ENCODE measurements around the gene IRX6.

Gene IRX6

DNA sequence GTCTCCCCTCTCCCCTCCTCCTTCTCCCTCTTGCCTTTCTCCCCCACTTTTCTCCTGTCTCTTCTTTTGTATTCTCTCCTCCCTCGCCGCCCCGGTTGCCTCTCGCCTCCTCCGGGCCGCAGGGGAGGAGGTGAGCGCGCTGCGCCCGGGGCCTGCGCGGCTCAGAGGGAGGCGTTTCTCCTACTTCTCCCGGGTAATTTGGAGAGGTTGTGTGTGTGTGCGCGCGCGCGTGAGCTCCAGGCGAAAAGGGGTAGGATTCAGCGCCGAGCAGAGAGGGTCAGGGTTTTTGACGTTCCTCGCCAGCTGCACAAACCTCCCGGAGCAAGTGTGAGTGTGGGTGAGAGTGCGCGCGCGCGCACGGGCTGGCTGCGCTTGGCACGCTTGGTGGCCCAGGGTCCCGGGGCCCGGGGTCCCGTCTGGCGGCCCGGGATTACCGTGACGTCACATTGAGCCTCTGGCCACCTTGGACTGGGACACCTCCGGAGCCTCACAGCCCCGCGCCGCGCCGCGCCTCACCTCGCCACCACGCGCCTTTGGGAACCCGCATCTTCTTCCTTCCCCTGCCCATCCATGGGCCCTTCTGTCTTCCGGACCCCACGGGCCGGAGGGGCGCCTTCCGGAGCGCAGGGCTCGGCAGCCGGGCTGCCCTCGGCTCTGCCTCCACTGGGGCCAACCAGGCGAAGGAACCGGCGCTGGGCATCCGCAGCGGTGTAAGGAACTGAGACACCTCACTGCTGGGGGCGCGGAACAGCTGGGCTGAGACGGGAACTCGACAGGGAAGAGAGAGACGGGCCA, 479 bp downstream of the IRX6 start:
- no peak for DNase-seq (ENCODE audit: low read depth)

GRCh38 chr16:55325080-55325447, 1.1 kb downstream of the IRX6 start:
- DNase-seq (ENCODE audit: low read depth) = no peak

DNA sequence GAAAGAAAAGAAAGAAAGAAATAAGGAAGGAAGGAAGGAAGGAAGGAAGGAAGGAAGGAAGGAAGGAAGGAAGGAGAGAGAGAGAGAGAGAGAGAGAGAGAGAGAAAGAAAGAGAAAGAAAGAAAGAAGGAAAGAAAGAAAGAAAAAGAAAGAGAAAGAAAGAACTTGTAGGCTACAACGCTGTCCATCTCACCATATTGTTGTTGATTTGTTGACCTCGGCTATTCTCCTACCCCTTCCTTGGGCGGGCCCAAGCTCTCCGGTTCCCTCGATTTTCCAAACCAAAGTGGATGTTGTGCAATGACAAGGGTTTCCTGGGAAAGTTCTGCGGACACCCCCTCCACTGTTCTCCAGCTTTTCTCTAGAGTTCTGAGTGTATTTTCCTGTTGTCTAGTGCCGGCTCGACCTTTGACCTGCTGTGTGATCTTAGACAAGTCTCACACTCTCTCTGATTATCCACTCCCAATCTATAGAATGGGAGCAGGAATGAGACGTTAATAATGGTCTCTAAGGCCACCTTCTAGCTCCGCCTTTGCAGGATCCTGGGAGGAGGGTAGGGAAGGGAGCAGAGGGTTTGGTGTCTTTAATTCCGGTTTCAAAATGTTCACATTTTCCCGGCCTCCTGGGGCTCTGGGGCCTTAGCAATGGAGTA, 1.6 kb downstream of the IRX6 start:
- no peak for DNase-seq (ENCODE audit: low read depth)

DNA sequence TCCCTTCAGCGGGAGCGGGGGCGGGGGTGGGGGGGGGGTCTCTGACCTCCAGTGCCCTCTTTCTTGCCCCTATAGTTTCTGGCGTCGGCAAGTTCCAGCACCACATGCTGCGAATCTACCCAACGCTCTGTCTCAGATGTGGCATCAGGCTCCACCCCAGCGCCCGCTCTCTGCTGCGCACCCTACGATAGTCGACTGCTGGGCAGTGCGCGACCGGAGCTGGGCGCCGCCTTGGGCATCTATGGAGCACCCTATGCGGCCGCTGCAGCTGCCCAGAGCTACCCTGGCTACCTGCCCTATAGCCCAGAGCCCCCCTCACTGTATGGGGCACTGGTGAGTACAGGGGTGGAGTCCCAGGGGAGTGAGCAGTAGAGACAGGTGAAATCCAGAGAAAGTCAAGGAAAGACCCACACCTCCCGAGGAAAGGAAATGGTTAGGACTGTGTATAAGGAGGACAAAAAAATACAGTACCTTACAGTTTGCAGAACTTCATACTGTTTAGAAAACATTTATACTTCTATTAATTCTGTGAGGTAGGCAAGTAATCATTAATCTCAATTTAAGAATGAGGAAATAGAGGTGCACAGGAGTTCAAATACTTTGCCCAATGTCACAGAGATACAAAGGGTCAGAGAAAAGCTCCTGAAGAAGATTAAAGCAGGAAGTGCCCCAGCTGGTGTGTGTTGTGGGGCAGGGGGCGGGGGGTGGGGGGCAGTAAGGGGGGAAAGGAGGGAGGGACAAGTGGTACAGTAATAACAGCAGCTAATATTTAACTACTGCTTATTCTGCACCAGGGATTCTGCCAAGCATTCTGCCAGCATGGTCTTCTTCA, 2.5 kb downstream of the IRX6 start:
- DNase-seq (ENCODE audit: low read depth) = no peak

DNA sequence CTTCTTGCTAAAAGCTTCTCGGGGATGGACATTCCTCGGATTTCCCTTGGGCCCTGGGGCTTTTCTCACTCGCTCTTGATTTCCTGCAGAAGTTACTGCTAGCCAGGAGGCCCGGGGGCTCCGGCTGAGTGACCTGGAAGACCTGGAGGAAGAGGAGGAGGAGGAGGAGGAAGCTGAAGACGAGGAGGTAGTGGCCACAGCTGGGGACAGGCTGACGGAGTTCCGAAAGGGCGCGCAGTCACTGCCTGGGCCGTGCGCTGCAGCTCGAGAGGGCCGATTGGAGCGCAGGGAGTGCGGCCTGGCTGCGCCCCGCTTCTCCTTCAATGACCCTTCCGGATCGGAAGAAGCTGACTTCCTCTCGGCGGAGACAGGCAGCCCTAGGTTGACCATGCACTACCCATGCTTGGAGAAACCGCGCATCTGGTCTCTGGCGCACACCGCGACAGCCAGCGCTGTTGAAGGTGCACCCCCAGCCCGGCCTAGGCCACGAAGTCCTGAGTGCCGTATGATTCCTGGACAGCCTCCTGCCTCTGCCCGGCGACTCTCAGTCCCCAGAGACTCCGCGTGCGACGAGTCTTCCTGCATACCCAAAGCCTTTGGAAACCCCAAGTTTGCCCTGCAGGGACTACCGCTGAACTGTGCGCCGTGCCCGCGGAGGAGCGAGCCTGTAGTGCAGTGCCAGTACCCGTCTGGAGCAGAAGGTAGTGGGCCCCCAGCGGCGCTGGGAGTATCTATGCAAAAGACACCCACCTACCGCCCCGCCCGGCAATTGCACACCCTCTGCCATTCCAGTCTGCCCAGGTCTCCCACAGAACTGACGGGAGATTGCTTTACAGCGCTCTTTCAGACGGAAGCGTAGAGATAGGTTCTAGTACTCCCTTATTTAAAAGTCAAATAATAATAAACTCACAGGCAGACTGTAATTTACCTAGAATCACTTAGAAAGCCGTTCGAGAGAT, 4.9 kb downstream of the IRX6 start:
- DNase-seq (ENCODE audit: low read depth) = no peak

DNA sequence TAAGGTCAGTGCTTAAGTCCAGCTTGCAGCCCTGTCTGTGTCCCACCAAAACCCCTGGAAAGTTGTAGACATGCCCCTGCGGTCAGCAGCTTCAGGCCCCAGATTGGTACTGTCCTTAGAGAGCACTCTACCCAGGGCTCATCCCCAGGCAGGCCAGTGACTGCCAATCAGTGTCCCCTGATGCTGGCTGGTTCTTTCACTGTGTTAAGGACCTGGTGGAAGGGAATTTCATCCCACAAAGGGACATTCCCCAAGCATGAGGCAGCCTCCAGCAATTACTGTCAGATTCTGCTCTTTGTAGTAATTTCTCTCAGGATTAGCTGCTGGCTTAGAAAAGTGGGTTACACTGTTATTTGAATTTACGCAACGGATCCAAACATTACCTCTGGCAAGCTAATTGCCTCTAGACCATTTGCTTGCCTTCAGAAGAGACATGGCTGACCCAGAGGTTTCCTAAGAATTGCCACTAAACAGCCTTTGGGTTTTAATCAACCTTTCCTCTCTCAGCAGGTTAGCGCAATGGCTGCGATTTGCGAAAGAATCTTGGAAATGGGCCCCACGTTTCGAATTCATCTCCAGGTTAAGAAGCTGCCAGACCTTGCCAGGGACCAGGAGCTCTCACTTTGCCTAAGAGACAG, 5.9 kb downstream of the IRX6 start:
- DNase-seq (ENCODE audit: low read depth) = no peak

GRCh38 chr16:55330781-55331647, 7.0 kb downstream of the IRX6 start:
- DNase-seq (ENCODE audit: low read depth) = no peak

GRCh38 chr16:55331648-55332185, 7.7 kb downstream of the IRX6 start:
- DNase-seq (ENCODE audit: low read depth) = no peak

- DNase-seq (ENCODE audit: low read depth) = no peak
Measured at GRCh38 chr16:55333684-55334083, 9.7 kb downstream of the IRX6 start.

DNA sequence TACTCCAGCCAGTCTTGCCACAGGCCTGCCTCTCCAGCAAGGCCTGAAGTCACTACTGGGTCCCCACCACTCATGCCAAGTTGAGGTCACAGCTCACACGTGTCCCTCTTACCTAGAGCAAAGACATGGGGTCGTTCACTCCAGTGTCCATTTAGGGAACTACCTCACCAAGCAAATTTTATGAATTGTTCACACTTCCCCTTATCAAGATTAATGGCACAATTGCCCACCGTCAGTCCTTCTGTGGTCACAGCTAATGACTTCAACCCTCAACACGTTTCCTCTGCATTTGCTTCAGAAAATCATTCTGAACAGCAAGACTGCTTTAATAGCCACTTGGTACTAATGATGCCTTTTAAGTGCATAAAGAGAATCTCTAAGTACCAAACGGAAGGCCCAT, 14.6 kb downstream of the IRX6 start:
- DNase-seq (ENCODE audit: low read depth) = no peak

DNA sequence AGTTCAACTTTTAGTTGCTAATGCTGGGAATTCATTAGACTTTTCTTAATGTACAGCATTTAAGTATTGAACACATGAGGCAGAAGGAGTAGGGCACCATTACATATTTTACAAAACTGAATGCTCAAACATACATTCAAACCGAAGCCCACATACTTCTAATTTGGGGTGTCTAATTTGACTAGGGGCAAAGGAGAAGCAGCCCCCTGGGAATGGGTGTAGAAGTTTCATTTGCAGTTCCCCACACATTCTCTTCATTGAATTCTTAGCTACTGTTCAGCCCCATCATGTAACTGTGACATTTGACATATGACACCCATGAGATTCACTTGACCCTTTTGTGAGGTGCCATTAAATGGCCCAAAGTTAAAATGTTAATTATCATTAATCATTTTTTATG, 16.4 kb downstream of the IRX6 start:
- DNase-seq (ENCODE audit: low read depth) = no peak

- DNase-seq (ENCODE audit: low read depth) = no peak
Measured at GRCh38 chr16:55341681-55342080, 17.7 kb downstream of the IRX6 start.

DNA sequence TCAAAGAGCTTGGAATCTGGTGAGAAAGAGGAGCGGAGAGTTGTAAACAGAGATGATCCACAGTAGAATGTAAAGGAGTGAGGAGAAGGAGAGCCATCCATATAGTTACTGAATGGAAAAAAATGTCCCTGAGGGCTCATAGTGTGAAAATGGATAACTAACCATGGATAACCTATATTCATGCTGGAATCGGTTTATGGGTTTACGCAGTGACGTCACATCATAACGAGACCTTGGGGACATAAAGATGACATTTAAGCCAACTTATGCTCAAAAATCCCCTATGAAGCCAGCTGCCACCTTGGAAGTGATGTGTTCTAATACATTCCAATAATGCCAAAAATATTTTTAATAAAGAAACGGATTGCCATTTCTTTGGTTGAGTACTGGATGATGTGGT, 22.5 kb downstream of the IRX6 start:
- DNase-seq (ENCODE audit: low read depth) = no peak

GRCh38 chr16:55349867-55350266, 25.9 kb downstream of the IRX6 start:
- no peak for DNase-seq (ENCODE audit: low read depth)

DNA sequence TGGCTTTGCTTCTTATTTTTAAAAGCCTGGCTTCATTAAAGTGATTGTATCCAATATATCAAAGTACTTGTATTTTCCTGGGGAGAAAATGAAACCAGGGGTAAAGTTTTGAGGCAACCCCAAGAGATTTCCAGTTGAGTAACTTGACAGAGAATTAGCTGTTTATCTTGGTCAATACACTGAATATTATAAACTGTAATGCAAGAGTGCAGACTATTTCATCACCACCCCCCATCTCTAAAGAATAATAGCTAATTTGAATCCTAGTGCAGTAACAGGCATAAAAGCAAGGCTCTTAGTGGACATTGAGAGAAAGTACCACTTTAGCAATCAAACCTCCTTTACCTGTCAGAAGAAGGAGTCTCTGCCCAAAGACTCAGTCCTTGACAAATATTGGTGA, 27.0 kb downstream of the IRX6 start:
- no peak for DNase-seq (ENCODE audit: low read depth)

GRCh38 chr16:55351936-55352335, 27.9 kb downstream of the IRX6 start:
- DNase-seq (ENCODE audit: low read depth) = no peak

- no peak for DNase-seq (ENCODE audit: low read depth)
Measured at GRCh38 chr16:55357241-55357640, 33.2 kb downstream of the IRX6 start.

DNA sequence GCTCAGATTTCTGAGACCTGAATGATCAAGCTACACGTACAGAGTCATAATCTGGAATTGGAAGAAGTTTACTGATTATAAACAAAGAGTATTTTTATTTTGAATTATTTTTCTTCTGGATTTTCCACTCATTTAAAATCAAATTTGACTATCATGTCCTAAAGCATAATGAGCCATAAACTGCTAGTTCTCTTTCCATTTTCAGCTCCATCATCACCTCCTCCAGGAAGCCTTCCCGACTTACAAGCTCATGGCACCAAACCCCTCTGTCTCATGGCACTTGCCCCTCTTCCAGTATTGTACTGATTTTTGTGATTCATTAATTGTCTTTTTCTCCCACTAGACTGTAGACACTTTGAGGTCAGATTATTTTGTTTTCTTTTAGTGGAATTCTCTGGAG, 35.9 kb downstream of the IRX6 start:
- no peak for DNase-seq (ENCODE audit: low read depth)

DNA sequence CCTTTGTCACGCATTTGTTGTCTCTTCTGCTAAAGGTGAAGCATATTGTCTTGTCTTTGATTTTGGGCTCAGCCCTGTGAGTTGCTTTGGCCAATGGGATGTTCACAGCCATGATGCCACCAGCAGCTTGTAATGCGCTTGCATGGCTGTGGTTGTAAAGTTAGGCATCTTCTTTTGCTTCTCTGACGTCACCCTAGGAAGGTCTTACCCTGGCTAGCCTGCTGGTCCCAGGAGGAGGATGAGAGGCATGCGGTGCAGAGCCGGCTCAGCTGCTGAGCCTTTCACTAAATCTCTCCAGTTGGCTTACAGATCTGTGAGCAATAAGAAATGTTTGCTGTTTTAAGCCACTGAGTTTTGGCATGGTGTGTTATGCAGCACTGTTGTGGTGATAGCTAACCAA, 40.8 kb downstream of the IRX6 start:
- no peak for DNase-seq (ENCODE audit: low read depth)

GRCh38 chr16:55367301-55367811, 43.4 kb downstream of the IRX6 start:
- no peak for DNase-seq (ENCODE audit: low read depth)
